ENCODE results near the gene EIF4H. TPM values are rescaled to one million over a fixed set of nuclear protein-coding genes. Genes with fewer than 3 reads are reported as not detected.
"Not testable (repeated sequence)": the region's sequence is repeated elsewhere in the genome, so short reads cannot be mapped to it uniquely, and the experiment has no call there.

EIF4H gene
- total RNA-seq, 1 experiment from 2014 or later, result 370 TPM

GRCh38 chr7:74203956-74204618, 29.9 kb downstream of the EIF4H start:
- ChIA-PET POLR2A (no interaction called here), CTCF (interaction anchor here (1.3 kb wide), 1 partner anchor 177 kb away, joined by 3 read pairs; no protein-coding TSS in a partner anchor)
- TF ChIP-seq CTCF (IDR thresholded peaks at IDR 0.05; ENCODE audit: insufficient read depth in 1 of 2, low read depth in 1 of 2, low read length in 1 of 2, severe bottlenecking in 1 of 2, unreplicated experiment in 1 of 2), result no peak
- no peaks in the 10 kb centered on the region for H3K4me1 ChIP-seq
- Mint-ChIP-seq H3K4me1 (ENCODE audit: low read depth, unreplicated experiment) (no peaks in the 10 kb centered on the region), H3K9me3 (ENCODE audit: unreplicated experiment) (no peaks in the 10 kb centered on the region), H3K27me3 (ENCODE audit: insufficient read depth, unreplicated experiment) (peaks cover 4% of the 10 kb centered on the region), H3K4me3 (ENCODE audit: unreplicated experiment) (no peak overlapping the region), H3K27ac (ENCODE audit: unreplicated experiment) (peak overlapping the region; percentile 70), H3K36me3 (ENCODE audit: insufficient read depth, unreplicated experiment) (peaks cover 17% of the 10 kb centered on the region)
- BruUV-seq (replicated peaks), result no TSS peak
- no peak for DNase-seq
- H3K9me3 ChIP-seq, result no peaks in the 10 kb centered on the region
- intact Hi-C loops (cut with micrococcal nuclease; ENCODE audit: unreplicated experiment), result loop anchor here (2.0 kb wide), 2 partner anchors 29 to 153 kb away; partner anchors contain the start of gene EIF4H
- no peaks in the 10 kb centered on the region for H3K27me3 ChIP-seq (replicated peaks; ENCODE audit: control insufficient read depth, insufficient read depth, low read length)
- no peak overlapping the region for H3K4me3 ChIP-seq (ENCODE audit: low read depth, low read length)
- H3K36me3 ChIP-seq (ENCODE audit: control insufficient read depth, insufficient read depth, low read length), result no peaks in the 10 kb centered on the region

- H3K4me1 ChIP-seq; H3K4me1 Mint-ChIP-seq (ENCODE audit: low read depth, unreplicated experiment); DNase-seq; H3K4me3 ChIP-seq (ENCODE audit: low read depth, low read length); H3K27me3 ChIP-seq (replicated peaks; ENCODE audit: control insufficient read depth, insufficient read depth, low read length); BruUV-seq (replicated peaks); H3K36me3 Mint-ChIP-seq (ENCODE audit: insufficient read depth, unreplicated experiment); H3K9me3 Mint-ChIP-seq (ENCODE audit: unreplicated experiment); H3K9me3 ChIP-seq; H3K36me3 ChIP-seq (ENCODE audit: control insufficient read depth, insufficient read depth, low read length); H3K27me3 Mint-ChIP-seq (ENCODE audit: insufficient read depth, unreplicated experiment); H3K27ac Mint-ChIP-seq (ENCODE audit: unreplicated experiment); H3K4me3 Mint-ChIP-seq (ENCODE audit: unreplicated experiment): not testable (repeated sequence)
- POLR2A ChIA-PET, result interaction anchor here (0.6 to 0.7 kb wide), 2 partner anchors 13 to 200 kb away, joined by 3 to 10 read pairs; no protein-coding TSS in a partner anchor
- intact Hi-C loops (cut with micrococcal nuclease; ENCODE audit: unreplicated experiment), result loop anchor here (1.0 to 2.0 kb wide), 5 partner anchors 28 to 195 kb away; no protein-coding TSS in a partner anchor
- CTCF ChIA-PET, result interaction anchor here (0.6 to 2.1 kb wide), 36 partner anchors 9 to 451 kb away, joined by 3 to 76 read pairs (median 4); partner anchors contain the start of genes CLIP2, EIF4H, GTF2I and LIMK1
These were observed 31.9 kb downstream of the EIF4H start for GRCh38 chr7:74206052-74206451.

- Mint-ChIP-seq H3K27ac (ENCODE audit: unreplicated experiment) (no peak overlapping the region), H3K4me3 (ENCODE audit: unreplicated experiment) (no peak overlapping the region), H3K4me1 (ENCODE audit: low read depth, unreplicated experiment) (no peaks in the 10 kb centered on the region), H3K9me3 (ENCODE audit: unreplicated experiment) (no peaks in the 10 kb centered on the region), H3K36me3 (ENCODE audit: insufficient read depth, unreplicated experiment) (no peaks in the 10 kb centered on the region), H3K27me3 (ENCODE audit: insufficient read depth, unreplicated experiment) (peaks cover 6% of the 10 kb centered on the region)
- H3K4me1 ChIP-seq, result no peaks in the 10 kb centered on the region
- no peaks in the 10 kb centered on the region for H3K9me3 ChIP-seq
- no TSS peak for BruUV-seq (replicated peaks)
- peak; percentile 82 to 93 for DNase-seq
- POLR2A ChIA-PET, result interaction anchor here (0.6 kb wide), 1 partner anchor 199 kb away, joined by 3 read pairs; no protein-coding TSS in a partner anchor
- TF ChIP-seq CTCF (IDR thresholded peaks at IDR 0.05; ENCODE audit: insufficient read depth in 1 of 2, low read depth in 1 of 2, low read length in 1 of 2, severe bottlenecking in 1 of 2, unreplicated experiment in 1 of 2), result peak; percentile 95 to 97
- no peaks in the 10 kb centered on the region for H3K27me3 ChIP-seq (replicated peaks; ENCODE audit: control insufficient read depth, insufficient read depth, low read length)
- CTCF ChIA-PET, result interaction anchor here (0.6 to 2.1 kb wide), 35 partner anchors 8 to 451 kb away, joined by 3 to 76 read pairs (median 5); partner anchors contain the start of genes CLIP2, EIF4H, GTF2I and LIMK1
- no peak overlapping the region for H3K4me3 ChIP-seq (ENCODE audit: low read depth, low read length)
- no peaks in the 10 kb centered on the region for H3K36me3 ChIP-seq (ENCODE audit: control insufficient read depth, insufficient read depth, low read length)
- intact Hi-C loops (cut with micrococcal nuclease; ENCODE audit: unreplicated experiment), result loop anchor here (1.0 to 2.0 kb wide), 5 partner anchors 28 to 195 kb away; no protein-coding TSS in a partner anchor
These were observed 32.5 kb downstream of the EIF4H start for GRCh38 chr7:74206589-74207120.

Data from Caco-2 (cell line).